ENCODE measurements around the gene AFAP1.

Gene AFAP1, protein sequence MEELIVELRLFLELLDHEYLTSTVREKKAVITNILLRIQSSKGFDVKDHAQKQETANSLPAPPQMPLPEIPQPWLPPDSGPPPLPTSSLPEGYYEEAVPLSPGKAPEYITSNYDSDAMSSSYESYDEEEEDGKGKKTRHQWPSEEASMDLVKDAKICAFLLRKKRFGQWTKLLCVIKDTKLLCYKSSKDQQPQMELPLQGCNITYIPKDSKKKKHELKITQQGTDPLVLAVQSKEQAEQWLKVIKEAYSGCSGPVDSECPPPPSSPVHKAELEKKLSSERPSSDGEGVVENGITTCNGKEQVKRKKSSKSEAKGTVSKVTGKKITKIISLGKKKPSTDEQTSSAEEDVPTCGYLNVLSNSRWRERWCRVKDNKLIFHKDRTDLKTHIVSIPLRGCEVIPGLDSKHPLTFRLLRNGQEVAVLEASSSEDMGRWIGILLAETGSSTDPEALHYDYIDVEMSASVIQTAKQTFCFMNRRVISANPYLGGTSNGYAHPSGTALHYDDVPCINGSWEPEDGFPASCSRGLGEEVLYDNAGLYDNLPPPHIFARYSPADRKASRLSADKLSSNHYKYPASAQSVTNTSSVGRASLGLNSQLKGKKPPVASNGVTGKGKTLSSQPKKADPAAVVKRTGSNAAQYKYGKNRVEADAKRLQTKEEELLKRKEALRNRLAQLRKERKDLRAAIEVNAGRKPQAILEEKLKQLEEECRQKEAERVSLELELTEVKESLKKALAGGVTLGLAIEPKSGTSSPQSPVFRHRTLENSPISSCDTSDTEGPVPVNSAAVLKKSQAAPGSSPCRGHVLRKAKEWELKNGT

GRCh38 chr4:7939377-7940108 lies at the start of gene AFAP1:
Gene AFAP1, minus strand, starts transcription at chr4:7939861. Its CDS starts 67,783 bp downstream, at chr4:7872078.
- TF ChIP-seq, protein P1, sequence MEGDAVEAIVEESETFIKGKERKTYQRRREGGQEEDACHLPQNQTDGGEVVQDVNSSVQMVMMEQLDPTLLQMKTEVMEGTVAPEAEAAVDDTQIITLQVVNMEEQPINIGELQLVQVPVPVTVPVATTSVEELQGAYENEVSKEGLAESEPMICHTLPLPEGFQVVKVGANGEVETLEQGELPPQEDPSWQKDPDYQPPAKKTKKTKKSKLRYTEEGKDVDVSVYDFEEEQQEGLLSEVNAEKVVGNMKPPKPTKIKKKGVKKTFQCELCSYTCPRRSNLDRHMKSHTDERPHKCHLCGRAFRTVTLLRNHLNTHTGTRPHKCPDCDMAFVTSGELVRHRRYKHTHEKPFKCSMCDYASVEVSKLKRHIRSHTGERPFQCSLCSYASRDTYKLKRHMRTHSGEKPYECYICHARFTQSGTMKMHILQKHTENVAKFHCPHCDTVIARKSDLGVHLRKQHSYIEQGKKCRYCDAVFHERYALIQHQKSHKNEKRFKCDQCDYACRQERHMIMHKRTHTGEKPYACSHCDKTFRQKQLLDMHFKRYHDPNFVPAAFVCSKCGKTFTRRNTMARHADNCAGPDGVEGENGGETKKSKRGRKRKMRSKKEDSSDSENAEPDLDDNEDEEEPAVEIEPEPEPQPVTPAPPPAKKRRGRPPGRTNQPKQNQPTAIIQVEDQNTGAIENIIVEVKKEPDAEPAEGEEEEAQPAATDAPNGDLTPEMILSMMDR (IDR thresholded peaks at IDR 0.05; ENCODE audit: borderline replicate concordance, control extremely low read depth, extremely low read depth, insufficient read depth, missing control alignments) = no peak
- in situ Hi-C loops (cut with MboI; ENCODE audit: low sequenced_read_pairs, unreplicated experiment) = no loop called here
- peak; percentile 97 for DNase-seq (ENCODE audit: low spot score)

- in situ Hi-C loops (cut with MboI; ENCODE audit: low sequenced_read_pairs, unreplicated experiment) = loop anchor here (5.0 kb wide), 1 partner anchor 186 kb away; no protein-coding TSS in a partner anchor
- TF ChIP-seq, protein P1 (IDR thresholded peaks at IDR 0.05; ENCODE audit: borderline replicate concordance, control extremely low read depth, extremely low read depth, insufficient read depth, missing control alignments) = no peak
- no peak for DNase-seq (ENCODE audit: low spot score)
These were observed 48.8 kb upstream of the AFAP1 start for GRCh38 chr4:7988437-7988836.

DNA sequence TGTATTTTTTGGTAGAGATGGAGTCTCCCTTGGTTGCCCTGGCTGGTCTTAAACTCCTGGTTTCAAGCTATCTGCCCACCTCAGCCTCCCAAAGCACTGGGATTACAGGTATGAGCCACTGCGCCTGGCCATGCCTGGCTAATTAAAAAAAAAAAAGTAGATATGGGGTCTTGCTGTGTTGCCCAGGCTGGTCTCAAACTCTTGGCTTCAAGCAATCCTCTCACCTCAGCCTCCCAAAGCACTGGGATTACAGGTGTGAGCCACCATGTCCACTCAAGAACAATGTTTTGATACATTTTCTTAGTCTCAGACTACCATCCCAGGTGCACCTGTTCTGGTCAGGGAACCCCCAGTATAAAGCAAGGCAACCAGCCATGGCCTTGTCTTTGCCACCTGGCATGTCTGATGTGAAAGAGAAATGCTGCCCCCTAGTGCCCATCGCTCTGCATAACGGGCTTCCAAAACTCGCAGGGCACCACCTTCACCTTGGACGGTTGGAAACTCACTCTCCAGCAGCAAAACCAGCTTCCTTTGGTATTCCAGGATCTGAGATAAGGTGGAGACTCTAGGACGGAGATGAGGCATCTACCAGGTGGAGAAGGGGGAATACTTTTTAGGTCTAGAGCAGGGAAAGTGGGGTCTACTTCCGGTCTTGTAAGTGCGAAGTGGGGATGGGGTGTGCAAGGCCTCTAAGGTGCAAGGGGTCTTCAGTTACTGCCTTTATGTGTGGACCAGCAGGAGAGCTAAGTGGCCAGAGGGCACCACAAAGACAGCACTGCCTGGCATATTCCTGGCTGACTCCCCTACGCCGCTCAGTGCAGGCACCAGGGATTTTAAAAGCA lies 47.7 kb upstream of the AFAP1 start:
- TF ChIP-seq, protein P1 (IDR thresholded peaks at IDR 0.05; ENCODE audit: borderline replicate concordance, control extremely low read depth, extremely low read depth, insufficient read depth, missing control alignments) = peak; percentile 79
- DNase-seq (ENCODE audit: low spot score) = peak; percentile 83
- in situ Hi-C loops (cut with MboI; ENCODE audit: low sequenced_read_pairs, unreplicated experiment) = loop anchor here (5.0 kb wide), 1 partner anchor 185 kb away; no protein-coding TSS in a partner anchor

- TF ChIP-seq, protein P1 (IDR thresholded peaks at IDR 0.05; ENCODE audit: borderline replicate concordance, control extremely low read depth, extremely low read depth, insufficient read depth, missing control alignments) = no peak
- in situ Hi-C loops (cut with MboI; ENCODE audit: low sequenced_read_pairs, unreplicated experiment) = loop anchor here (5.0 kb wide), 1 partner anchor 184 kb away; no protein-coding TSS in a partner anchor
- no peak for DNase-seq (ENCODE audit: low spot score)
These were observed 46.3 kb upstream of the AFAP1 start for GRCh38 chr4:7985891-7986441.

DNA sequence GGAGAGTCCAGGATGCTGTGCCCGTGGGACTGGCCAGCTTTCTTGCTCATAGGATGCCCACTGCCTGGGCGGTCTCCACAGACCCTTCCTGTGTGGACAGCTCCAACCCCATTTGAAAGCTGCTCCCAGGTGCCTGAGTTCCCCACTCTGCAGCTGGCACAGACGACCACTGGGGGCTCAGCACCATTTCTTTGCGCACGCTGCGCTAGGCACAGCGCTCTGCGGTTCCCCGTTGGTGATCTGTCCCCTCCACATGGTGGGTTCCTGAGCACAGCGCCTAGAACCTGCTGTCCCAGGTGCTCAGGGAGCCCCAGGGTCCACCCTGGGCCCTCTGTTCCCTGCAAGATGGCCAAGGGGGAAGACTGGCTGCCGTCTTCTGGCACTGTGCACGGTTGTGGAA lies 45.4 kb upstream of the AFAP1 start:
- TF ChIP-seq, protein P1 (IDR thresholded peaks at IDR 0.05; ENCODE audit: borderline replicate concordance, control extremely low read depth, extremely low read depth, insufficient read depth, missing control alignments) = no peak
- in situ Hi-C loops (cut with MboI; ENCODE audit: low sequenced_read_pairs, unreplicated experiment) = loop anchor here (5.0 kb wide), 1 partner anchor 183 kb away; no protein-coding TSS in a partner anchor
- DNase-seq (ENCODE audit: low spot score) = no peak
